Suppressor macrophage treated with lipopolysaccharide for 4 hours (primary cell): ENCODE data around the gene PIP5K1B.
A peak's percentile ranks its signal among the peaks of the same experiment; 100 is the strongest.
"Not testable (repeated sequence)": the region's sequence is repeated elsewhere in the genome, so short reads cannot be mapped to it uniquely, and the experiment has no call there.

Experiments used
- DNase-seq: peaks from one replicate; pipeline ENCODE4 v3.0.0-alpha.2; 2020

PIP5K1B gene

GRCh38 chr9:68704814-68705530 is at the start of gene PIP5K1B:
PIP5K1B (plus strand) TSS chr9:68705240; CDS start chr9:68822615, 117,375 bp downstream.
- DNase-seq = peak; percentile 83

DNA sequence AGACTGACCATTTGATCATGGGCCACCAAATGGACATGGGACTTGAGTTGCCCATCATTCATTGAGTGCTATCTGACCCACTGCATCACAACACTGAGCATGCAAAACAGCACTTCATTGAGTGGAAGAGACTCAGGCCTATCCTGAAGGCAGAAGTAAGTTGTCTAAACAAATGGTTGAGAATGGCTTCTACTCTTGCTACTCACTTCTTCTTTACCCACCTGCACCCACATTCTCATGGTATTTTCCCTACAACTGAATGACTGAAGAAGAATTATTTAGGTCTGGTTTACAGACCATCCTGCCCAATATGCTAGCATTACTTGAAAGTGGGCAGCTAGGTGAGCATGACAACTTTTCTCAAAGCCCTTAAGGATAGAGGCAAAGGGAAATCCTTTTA is 41.0 kb upstream of the PIP5K1B start:
- no peak for DNase-seq

DNA sequence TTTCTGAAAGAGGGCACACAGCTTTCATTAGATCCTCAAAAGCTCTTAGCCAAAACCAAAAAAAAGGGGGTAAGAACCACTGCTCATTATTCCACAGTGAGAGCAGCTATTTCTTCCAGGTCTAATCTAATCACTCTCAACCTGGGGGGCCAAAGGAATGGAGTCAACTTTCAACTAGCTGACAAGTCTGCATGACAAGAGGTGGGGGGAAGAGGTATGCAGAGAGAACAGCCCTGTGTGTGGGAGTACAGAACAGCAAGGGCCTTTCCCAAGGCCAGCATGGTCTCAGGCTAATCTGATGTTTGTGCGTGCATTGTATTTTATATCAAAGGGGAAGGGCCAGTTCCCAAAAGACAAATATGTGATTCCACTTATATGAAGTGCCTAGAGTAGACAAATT is 36.9 kb upstream of the PIP5K1B start:
- DNase-seq = no peak

GRCh38 chr9:68669218-68669617 is 35.8 kb upstream of the PIP5K1B start:
- no peak for DNase-seq

- DNase-seq = no peak
Observed at GRCh38 chr9:68672215-68672614, 32.8 kb upstream of the PIP5K1B start.

- no peak for DNase-seq
Observed at GRCh38 chr9:68672625-68673024, 32.4 kb upstream of the PIP5K1B start.

DNA sequence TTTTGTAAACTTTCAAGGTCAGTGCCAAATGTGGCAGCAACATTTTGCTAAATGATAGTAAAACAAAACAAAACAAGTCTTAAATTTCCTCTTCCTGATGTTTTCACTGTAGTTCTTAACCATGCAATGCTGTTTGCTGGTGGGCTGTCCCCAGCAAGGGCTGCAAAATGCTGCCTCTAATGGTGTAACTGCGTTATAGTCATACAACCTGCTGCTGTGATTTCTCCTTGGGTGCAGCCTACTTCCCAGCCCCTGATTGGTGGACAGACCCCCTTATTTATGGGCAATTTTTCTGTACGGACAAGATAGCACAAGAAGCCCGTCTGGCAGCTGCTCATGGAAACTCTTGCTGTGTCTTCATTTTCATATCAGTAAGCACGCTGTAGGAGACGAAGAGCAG is 26.6 kb upstream of the PIP5K1B start:
- no peak for DNase-seq

DNA sequence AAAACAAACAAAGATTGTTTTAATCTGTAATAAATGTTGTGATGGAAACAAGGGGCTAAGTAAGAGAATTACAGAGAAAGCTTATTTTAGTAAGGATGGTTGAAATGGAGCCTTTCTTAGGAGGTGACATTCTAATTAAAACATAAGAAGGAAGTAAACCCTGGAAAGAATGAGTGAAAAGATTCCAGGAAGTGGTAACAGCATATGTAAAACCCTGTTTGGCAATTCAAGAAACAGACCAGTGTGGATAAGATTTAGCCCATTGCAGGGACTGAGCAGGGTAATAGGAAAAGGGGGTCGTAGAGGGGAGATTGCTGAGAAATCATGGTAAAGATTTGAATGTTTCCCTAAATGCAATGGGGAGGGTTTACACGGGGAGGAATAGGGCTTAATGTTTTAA is 21.6 kb upstream of the PIP5K1B start:
- peak; percentile 21 for DNase-seq

DNA sequence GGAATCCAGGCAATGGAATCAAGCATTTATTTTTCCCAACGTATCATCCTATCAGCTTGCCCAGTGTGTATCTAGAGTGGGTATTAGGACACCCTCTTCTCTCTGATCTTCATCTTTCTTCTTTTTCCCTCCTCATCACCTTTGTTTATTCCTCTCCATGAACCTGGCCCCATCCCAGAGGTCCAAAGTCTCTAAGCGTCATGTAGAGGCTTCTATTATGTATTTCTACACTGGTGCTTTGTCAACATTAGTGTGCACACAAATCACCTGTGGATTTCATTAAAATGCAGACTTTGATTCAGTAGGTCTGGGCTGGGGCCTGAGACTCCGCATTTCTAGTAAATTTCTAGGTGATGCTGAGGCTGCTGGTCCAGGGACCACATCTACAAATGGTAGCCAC is 19.8 kb upstream of the PIP5K1B start:
- no peak for DNase-seq

GRCh38 chr9:68685770-68686169 is 19.3 kb upstream of the PIP5K1B start:
- peak; percentile 30 for DNase-seq

DNA sequence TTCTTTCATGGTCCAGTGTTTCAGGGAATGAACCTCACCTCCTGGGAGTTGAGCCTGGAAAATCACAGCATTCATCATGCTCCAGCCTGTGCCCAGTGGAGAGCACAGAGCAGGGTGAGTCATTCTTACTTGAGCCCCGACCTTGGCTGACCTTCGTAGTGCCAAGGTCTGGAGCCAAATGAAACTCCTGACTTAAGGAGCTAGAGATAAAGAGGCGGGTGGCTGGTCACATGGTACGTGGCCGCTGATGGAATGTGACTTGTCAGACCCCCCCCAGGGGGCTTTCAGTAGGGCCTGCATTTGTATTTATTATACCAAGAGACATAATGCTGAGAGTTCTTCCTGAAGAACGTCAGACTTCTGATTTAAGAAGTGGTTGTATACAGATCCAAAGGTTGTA is 15.0 kb upstream of the PIP5K1B start:
- DNase-seq = no peak

DNA sequence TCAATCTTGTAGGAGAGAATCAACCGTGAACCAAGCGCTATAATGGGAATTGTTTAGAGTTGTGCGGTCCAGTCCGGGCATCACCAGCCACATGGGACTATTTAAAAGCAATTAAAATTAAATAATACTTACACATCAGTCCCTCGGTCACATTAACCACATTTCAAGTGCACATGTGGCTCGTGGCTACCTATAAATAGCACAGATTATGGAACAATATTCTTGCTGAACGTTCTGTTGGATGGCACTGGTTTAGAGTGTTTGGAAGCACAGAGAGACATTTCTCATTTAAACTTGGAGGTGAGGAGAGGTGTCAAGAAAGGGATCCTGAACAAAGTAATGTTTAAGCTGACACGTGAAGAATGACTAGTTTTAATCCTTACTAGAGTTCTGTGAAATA is 12.5 kb upstream of the PIP5K1B start:
- no peak for DNase-seq

GRCh38 chr9:68694125-68694524 is 10.9 kb upstream of the PIP5K1B start:
- no peak for DNase-seq

DNA sequence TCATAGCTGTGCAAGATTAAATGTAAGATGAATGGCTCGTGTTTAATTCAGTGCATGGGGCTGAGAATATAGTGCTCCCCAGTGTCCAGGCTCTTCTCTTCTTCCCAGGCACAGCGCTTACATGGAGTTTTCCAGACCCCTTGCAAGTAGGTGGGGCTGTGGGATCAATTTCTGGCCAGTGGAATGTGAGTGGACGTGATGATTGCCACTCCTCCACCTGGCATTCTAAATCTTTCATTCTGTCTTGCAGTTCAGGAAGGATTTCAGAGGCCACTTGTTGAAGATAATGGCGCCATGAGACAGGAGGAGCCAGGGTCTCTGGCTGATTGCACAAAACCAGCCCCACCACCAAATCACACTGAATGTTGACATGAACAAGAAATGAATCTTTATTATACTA is 7.2 kb upstream of the PIP5K1B start:
- no peak for DNase-seq

DNA sequence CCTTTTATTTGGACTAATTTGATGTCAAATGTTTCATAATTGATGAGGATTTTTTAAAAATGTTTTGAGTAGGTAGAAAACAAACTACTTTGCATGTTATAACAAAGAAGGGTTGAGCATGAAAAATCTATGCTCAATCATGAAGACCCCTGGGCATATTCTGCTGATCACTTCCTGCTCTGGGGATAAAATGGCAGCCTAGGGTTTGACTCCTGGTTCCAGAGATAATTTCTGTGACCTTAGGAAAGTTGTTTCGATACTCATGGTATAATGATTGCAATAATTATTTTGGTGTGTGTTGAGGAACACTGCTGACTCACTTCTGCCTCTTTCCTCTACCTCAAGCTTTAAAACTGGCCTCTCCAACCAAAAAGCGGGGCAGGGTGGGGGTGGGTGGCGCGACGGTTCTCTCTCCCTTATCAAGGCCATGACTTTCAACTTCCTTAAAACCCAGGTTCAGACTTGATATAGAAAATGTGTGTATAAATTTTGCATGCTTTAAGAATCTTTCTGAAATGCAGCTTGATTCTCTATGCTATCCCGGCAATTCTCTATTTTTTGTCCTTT is 6.0 kb upstream of the PIP5K1B start:
- DNase-seq = no peak

DNA sequence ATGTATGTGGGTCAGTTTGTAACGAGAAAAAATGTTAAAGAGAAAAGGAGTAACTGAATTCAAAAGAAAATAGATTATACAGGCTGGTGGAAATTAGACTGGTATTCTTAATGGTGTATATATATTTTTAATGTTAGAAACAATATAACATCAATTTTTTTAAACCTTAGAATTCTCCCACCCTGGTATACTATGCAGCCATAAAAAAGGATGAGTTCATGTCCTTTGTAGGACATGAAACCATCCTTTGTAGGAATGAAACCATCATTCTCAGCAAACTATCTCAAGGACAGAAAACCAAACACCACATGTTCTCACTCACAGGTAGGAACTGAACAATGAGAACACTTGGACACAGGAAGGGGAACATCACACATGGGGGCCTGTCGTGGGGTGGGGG is 5.4 kb upstream of the PIP5K1B start:
- not testable (repeated sequence) for DNase-seq

DNA sequence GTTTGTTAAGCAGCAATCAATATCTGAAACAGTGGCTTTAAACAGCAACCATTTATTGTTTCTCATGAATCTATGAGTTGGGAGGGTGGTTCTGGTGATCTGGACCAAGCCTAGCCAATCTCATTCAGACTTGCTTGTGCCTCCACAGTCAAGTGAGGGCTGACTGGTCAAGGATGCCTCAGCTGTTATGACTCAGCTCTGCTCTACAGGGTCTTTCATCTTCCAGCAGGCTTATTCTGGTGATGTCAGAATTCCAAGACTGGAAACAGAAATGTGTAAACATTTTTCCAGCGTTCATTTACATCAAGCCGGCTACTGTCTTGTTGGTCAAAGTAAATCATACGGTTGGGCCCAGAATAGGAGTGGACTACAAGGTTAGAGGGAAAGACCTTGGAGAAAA is 2.5 kb upstream of the PIP5K1B start:
- DNase-seq = no peak

DNA sequence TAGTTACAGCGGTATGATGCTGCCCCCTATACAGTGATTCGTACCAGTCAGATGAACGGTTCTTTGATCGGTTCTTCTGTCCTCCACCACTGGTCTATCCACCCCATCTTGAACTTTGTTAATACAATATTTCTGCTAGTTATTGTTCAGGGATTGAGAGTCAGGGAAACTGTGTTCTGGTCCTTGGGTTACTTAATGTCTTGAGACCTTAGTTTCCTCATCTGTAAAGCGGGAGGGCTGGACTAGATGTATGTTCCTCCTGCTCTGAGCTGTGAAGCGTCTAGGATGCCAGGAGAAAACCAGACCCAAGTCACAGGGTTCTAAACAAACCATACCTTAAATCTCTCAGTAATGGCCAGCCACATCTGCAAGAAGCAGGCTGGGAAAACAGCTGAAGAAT is 1.4 kb upstream of the PIP5K1B start:
- no peak for DNase-seq

GRCh38 chr9:68704498-68704813 is 584 bp upstream of the PIP5K1B start:
- no peak for DNase-seq

- DNase-seq = peak; percentile 21
Observed at GRCh38 chr9:68705531-68706362, 707 bp downstream of the PIP5K1B start.

- no peak for DNase-seq
Observed at GRCh38 chr9:68706363-68707201, 1.5 kb downstream of the PIP5K1B start.

GRCh38 chr9:68707801-68708488 is 2.9 kb downstream of the PIP5K1B start:
- DNase-seq = no peak

- no peak for DNase-seq
Observed at GRCh38 chr9:68708513-68708912, 3.5 kb downstream of the PIP5K1B start.
